SU-DHL-6 (cell line): Measurements from ENCODE around the gene PPP6R3.

Source experiments
- H2AFZ ChIP-seq: fragments of 200-600 bp; sonication (generic); 2 replicates; pipeline ENCODE4 v1.6.1; 2014; ENCODE audit warnings: low read depth, mild to moderate bottlenecking, moderate library complexity, mixed read lengths, antibody characterized with exemption, low read length; ENCODE audit not compliant: severe bottlenecking
- H3F3A ChIP-seq: fragments of 200-600 bp; shearing (Covaris generic); 2 replicates; pipeline ENCODE4 v1.6.0; 2016; ENCODE audit warnings: antibody characterized with exemption, mild to moderate bottlenecking; ENCODE audit not compliant: insufficient read depth
- H3K27ac ChIP-seq: fragments of 200-600 bp; sonication (generic); 2 replicates; pipeline ENCODE4 v1.5.1; 2016; ENCODE audit warnings: low read depth, mild to moderate bottlenecking, low read length, moderate library complexity, mixed read lengths
- H3K27me3 ChIP-seq: fragments of 200-600 bp; sonication (generic), shearing (Covaris generic); 2 replicates; pipeline ENCODE4 v1.6.0; 2014; ENCODE audit warnings: mild to moderate bottlenecking, low read length
- H3K36me3 ChIP-seq: fragments of 200-600 bp; sonication (generic); 2 replicates; pipeline ENCODE4 v1.6.1; 2014; ENCODE audit warnings: mild to moderate bottlenecking, low read length, mixed read lengths
- H3K4me2 ChIP-seq: fragments of 300-600, 200-600 bp; shearing (Covaris generic), sonication (generic); 2 replicates; pipeline ENCODE4 v1.6.0; 2014; ENCODE audit warnings: low read length, low read depth, mild to moderate bottlenecking; ENCODE audit not compliant: poor library complexity, severe bottlenecking
- H3K4me3 ChIP-seq: fragments of 200-600 bp; sonication (generic); 2 replicates; pipeline ENCODE4 v1.5.1; 2014; ENCODE audit warnings: antibody characterized with exemption, low read length, mild to moderate bottlenecking, mixed read lengths; ENCODE audit not compliant: insufficient read depth, poor library complexity, severe bottlenecking
- H3K79me2 ChIP-seq: fragments of 200-600 bp; sonication (generic); 2 replicates; pipeline ENCODE4 v1.6.1; 2014; ENCODE audit warnings: mild to moderate bottlenecking, low read length, moderate library complexity; ENCODE audit not compliant: insufficient read depth
- H3K9ac ChIP-seq: fragments of 200-600 bp; sonication (generic); 2 replicates; pipeline ENCODE4 v1.7.0; 2014; ENCODE audit warnings: mild to moderate bottlenecking, low read length
- H3K9me2 ChIP-seq: fragments of 200-600 bp; sonication (generic); replicated peaks from 2 replicates; pipeline ENCODE4 v1.6.1; 2014; ENCODE audit warnings: low read length; ENCODE audit not compliant: insufficient read depth
- H3K9me3 ChIP-seq: fragments of 200-600 bp; sonication (generic); 2 replicates; pipeline ENCODE4 v1.6.1; 2014; ENCODE audit warnings: low read length, mixed read lengths; ENCODE audit not compliant: insufficient read depth
- H4K20me1 ChIP-seq: fragments of 200-600 bp; sonication (generic); 2 replicates; pipeline ENCODE4 v1.6.1; 2014; ENCODE audit warnings: low read depth, mild to moderate bottlenecking, antibody characterized with exemption, low read length, moderate library complexity, mixed read lengths
- CTCF ChIP-seq: fragments of 200-600 bp; sonication (generic); IDR thresholded peaks from one replicate; pipeline ENCODE4 v1.5.1; 2017; ENCODE audit warnings: antibody characterized with exemption, mild to moderate bottlenecking, low read length, moderate library complexity; ENCODE audit not compliant: insufficient read depth, poor library complexity, severe bottlenecking
- EZH2phosphoT487 ChIP-seq: fragments of 200-600 bp; sonication (generic), shearing (Covaris generic); conservative IDR thresholded peaks from 2 replicates; pipeline ENCODE4 v1.6.1; 2018; ENCODE audit warnings: mild to moderate bottlenecking, antibody characterized with exemption, low read length, moderate library complexity, mixed read lengths

Gene PPP6R3

DNA sequence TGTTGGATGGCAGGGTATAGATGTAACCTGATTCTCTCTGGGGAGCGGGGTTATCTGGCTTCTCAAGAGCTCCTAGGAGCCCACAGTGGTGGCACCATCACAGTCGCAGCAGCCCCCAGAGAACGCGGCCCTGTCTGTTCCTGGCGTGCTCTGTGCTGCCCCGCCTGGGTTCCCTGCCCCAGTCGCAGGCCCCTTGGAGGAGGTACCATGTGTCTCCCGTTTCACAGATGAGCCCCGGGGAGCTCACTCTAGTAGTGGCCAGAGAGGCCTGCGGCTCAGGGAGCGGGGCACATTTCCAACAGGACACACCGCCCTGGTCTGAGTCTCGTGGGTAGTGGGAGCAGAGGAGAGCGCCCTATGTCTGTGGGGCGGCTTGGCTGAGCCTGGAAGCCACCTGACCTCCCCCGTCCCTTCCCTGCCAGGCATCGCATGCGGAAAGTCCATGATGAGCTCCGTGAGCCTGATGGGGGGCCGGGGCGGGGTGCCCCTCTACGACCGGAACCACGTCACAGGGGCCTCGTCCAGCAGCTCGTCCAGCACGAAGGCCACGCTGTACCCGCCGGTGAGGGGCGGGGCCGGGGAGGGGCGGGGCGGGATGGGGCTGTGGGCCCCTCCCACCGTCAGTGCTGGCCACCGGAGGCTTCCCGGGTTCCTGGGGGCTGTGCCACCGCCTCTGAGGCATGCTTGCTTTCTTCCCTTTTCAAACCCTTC is 21.0 kb upstream of the PPP6R3 start:
- Histone ChIP-seq H3K36me3 (no peaks in the 10 kb centered on the region), H3K9ac (no peak overlapping the region), H3K79me2 (no peaks in the 10 kb centered on the region), H3K27ac (no peak overlapping the region), H3K9me3 (no peaks in the 10 kb centered on the region), H3F3A (no peaks in the 10 kb centered on the region), H3K4me3 (no peak overlapping the region), H3K9me2 (no peaks in the 10 kb centered on the region), H4K20me1 (no peaks in the 10 kb centered on the region), H3K27me3 (no peaks in the 10 kb centered on the region), H2AFZ (no peak overlapping the region), H3K4me2 (no peak overlapping the region)
- no peak for TF ChIP-seq EZH2phosphoT487
- no peak for TF ChIP-seq CTCF

GRCh38 chr11:68440224-68440623 is 20.3 kb upstream of the PPP6R3 start:
- Histone ChIP-seq H3K4me2 (no peak overlapping the region), H3K27ac (no peak overlapping the region), H3K27me3 (no peaks in the 10 kb centered on the region), H3K9me2 (no peaks in the 10 kb centered on the region), H4K20me1 (no peaks in the 10 kb centered on the region), H3K36me3 (no peaks in the 10 kb centered on the region), H3K9me3 (no peaks in the 10 kb centered on the region), H3F3A (no peaks in the 10 kb centered on the region), H2AFZ (no peak overlapping the region), H3K4me3 (no peak overlapping the region), H3K9ac (no peak overlapping the region), H3K79me2 (no peaks in the 10 kb centered on the region)
- TF ChIP-seq EZH2phosphoT487 = no peak
- TF ChIP-seq CTCF = no peak

DNA sequence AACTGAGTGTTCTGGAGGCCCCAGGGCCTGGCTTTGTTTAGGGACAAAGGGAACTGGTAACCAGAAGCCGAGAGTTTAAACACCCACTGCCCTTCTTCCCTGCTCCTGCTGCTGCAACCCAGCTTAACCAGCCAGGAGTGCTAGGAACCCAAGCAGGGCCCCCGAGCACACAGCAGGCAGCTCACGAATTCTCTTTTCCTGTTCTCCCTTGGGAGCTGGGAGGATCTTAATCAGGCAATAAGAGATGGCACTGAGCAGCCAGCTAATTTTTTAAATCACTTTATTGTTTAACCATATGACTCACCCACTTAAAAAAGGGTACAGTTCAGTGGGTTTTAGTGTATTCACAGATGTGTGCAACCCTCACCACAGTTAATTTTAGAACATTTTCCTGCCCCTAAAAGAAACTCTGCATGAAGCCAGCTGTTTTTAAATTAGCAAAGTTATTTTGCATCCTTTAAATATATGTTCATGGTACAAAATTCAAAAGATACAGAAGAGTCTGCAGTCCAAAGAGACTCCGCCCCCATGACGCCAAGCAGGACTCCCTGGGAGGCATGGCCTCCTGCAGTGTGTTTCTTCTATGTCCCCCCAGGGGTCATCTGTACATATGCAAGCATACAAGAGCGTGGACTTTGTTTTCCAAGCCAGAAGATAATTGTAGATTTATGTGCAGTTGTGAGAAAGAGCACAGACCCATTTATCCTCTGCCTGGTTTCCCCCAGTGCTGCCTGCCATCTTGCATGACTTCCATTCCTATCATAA is 18.9 kb upstream of the PPP6R3 start:
- Histone ChIP-seq H3K4me3 (no peak overlapping the region), H3K9ac (no peak overlapping the region), H3K9me3 (no peaks in the 10 kb centered on the region), H3F3A (no peaks in the 10 kb centered on the region), H3K27me3 (no peaks in the 10 kb centered on the region), H3K36me3 (no peaks in the 10 kb centered on the region), H3K4me2 (no peak overlapping the region), H3K79me2 (no peaks in the 10 kb centered on the region), H3K9me2 (no peaks in the 10 kb centered on the region), H3K27ac (no peak overlapping the region), H2AFZ (no peak overlapping the region), H4K20me1 (no peaks in the 10 kb centered on the region)
- TF ChIP-seq EZH2phosphoT487 (no peak), CTCF (no peak)
